Body of pancreas (tissue), 4 donors: ENCODE data around the gene DFFB. TPM values are rescaled to one million over a fixed set of nuclear protein-coding genes. Genes with fewer than 3 reads are reported as not detected.

Source experiments
- ATAC-seq: fragments of 150-250 bp; one replicate; pipeline ENCODE4 v1.9.1; 2016
- DNase-seq, 4 donors: peaks; one replicate each; pipeline ENCODE4 v3.0.0-alpha.2; 2019
- H3K27ac ChIP-seq, 4 donors: fragments of 200-600 bp; sonication (generic); 1 replicate in 3 of 4; 2 replicates in 1 of 4; pipeline versions ENCODE4 v1.5.1 to v1.6.1; 2016 to 2019; ENCODE audit warnings: mild to moderate bottlenecking in 1 of 4, mixed read lengths in 1 of 4, moderate library complexity in 1 of 4
- H3K27me3 ChIP-seq, 2 donors: fragments of 200-600 bp; sonication (generic); one replicate each; pipeline ENCODE4 v1.6.0; 2016; ENCODE audit warnings: mild to moderate bottlenecking in 1 of 2
- H3K36me3 ChIP-seq, 2 donors: fragments of 200-600 bp; sonication (generic); replicated peaks in 1 of 2; 2 replicates each; pipeline ENCODE4 v1.5.1; 2016; ENCODE audit warnings: low read depth in 2 of 2; ENCODE audit not compliant: insufficient read depth in 1 of 2
- H3K4me1 ChIP-seq: fragments of 200-600 bp; sonication (generic); one replicate; pipeline ENCODE4 v1.6.0; 2016
- H3K4me3 ChIP-seq, 2 donors: fragments of 200-600 bp; sonication (generic); 1 replicate in 1 of 2; 2 replicates in 1 of 2; pipeline ENCODE4 v1.5.1; 2016 to 2019
- H3K9me3 ChIP-seq, 3 donors: fragments of 200-600 bp; sonication (generic); 1 replicate in 2 of 3; 2 replicates in 1 of 3; pipeline ENCODE4 v1.5.1; 2016
- CTCF ChIP-seq, 7 experiments: fragments of 450-650 bp in 4 of 7; fragments of 200-600 bp in 3 of 7; sonication (generic) in 3 of 7; IDR thresholded peaks; one replicate each; pipeline ENCODE4 v1.5.1; 2016 to 2019; ENCODE audit warnings: antibody characterized with exemption in 7 of 7
- POLR2A ChIP-seq, 3 donors: fragments of 450-650 bp; IDR thresholded peaks; one replicate each; pipeline ENCODE4 v1.6.1; 2016; ENCODE audit warnings: antibody characterized with exemption in 3 of 3, mild to moderate bottlenecking in 2 of 3
- WGBS, 2 donors: methylation state at CpG; one replicate each; pipeline ENCODE4 v1.1.5; 2017; 5-methylcytosine and 5-hydroxymethylcytosine counted together
- intact Hi-C: fragments of 100-400 bp; cut with DNase I; formaldehyde crosslinking; loops from one replicate; pipeline ENCODE4 v1.15.1; 2023
- total RNA-seq, 2 donors: library from RNA; depleted of rRNA; stranded (reverse); fragments of >200 nt; gene quantifications; one replicate each; pipeline ENCODE4 v1.1.0, GENCODE V29; 2016

DFFB gene
- total RNA-seq, 2 donors from 2014 or later = 6.5 to 13.5 TPM

DNA sequence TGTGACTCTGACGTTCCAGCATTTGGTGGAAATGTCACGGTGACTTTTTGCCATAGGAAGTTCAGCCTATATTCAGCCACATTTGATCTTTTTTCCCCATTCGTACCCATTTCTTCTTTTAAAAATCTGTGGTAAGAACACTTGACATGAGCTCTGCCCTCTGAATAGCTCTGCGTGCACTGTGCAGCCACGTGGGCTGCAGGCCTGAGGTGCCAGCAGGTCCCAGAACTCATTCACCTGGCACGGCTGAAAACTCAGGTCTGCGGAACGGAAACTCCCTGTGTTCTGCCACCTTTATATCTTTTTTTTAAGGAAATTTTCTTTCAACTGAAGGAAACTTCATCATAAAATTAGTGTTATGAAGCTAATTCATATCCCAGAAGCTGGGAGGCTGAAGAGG, 28.9 kb upstream of the DFFB start:
- DNase-seq (no peak), ATAC-seq (no peak)
- TF ChIP-seq CTCF (IDR thresholded peaks at IDR 0.05) (no peak), POLR2A (IDR thresholded peaks at IDR 0.05) (no peak)
- intact Hi-C loops = no loop called here
- H3K4me3 ChIP-seq = no peak overlapping the region
- 93 to 95% methylated on average over 8 of the region's 8 CpGs for WGBS, 2 donors
- no peaks in the 10 kb centered on the region for H3K9me3 ChIP-seq
- H3K27me3 ChIP-seq = no peaks in the 10 kb centered on the region
- H3K4me1 ChIP-seq = no peaks in the 10 kb centered on the region
- H3K36me3 ChIP-seq = peaks cover 4 to 27% of the 10 kb centered on the region in 2 donors
- H3K27ac ChIP-seq = no peak overlapping the region

GRCh38 chr1:3831689-3832088, 25.6 kb upstream of the DFFB start:
- Histone ChIP-seq H3K27ac (no peak overlapping the region), H3K9me3 (no peaks in the 10 kb centered on the region), H3K4me3 (no peak overlapping the region), H3K36me3 (peaks cover 4 to 21% of the 10 kb centered on the region in 2 donors), H3K27me3 (no peaks in the 10 kb centered on the region), H3K4me1 (no peaks in the 10 kb centered on the region)
- TF ChIP-seq POLR2A (IDR thresholded peaks at IDR 0.05) (no peak), CTCF (IDR thresholded peaks at IDR 0.05) (no peak)
- ATAC-seq (no peak), DNase-seq (no peak)
- whole genome bisulfite sequencing, 2 donors = 65 to 68% methylated on average over 6 of the region's 6 CpGs
- intact Hi-C loops = no loop called here

- Histone ChIP-seq H3K27me3 (no peaks in the 10 kb centered on the region), H3K4me1 (no peaks in the 10 kb centered on the region), H3K36me3 (peaks cover 16 to 38% of the 10 kb centered on the region in 2 donors), H3K9me3 (peaks cover 0 to 11% (median 0%) of the 10 kb centered on the region in 3 donors), H3K4me3 (no peak overlapping the region), H3K27ac (no peak overlapping the region)
- 95 to 99% methylated on average over 10 of the region's 10 CpGs for WGBS, 2 donors
- TF ChIP-seq CTCF (IDR thresholded peaks at IDR 0.05) = no peak
- no peak for TF ChIP-seq POLR2A (IDR thresholded peaks at IDR 0.05)
- intact Hi-C loops = no loop called here
- no peak for ATAC-seq
- DNase-seq = no peak
Observed at GRCh38 chr1:3834701-3835100, 22.6 kb upstream of the DFFB start.

- DNase-seq (no peak), ATAC-seq (no peak)
- H3K27ac ChIP-seq = no peak overlapping the region
- H3K36me3 ChIP-seq = peaks cover 12 to 36% of the 10 kb centered on the region in 2 donors
- WGBS, 2 donors = 96 to 98% methylated on average over 11 of the region's 11 CpGs
- intact Hi-C loops = no loop called here
- no peaks in the 10 kb centered on the region for H3K27me3 ChIP-seq
- TF ChIP-seq POLR2A (IDR thresholded peaks at IDR 0.05) (no peak), CTCF (IDR thresholded peaks at IDR 0.05) (no peak)
- H3K9me3 ChIP-seq = peaks cover 0 to 11% (median 0%) of the 10 kb centered on the region in 3 donors
- H3K4me3 ChIP-seq = no peak overlapping the region
- H3K4me1 ChIP-seq = no peaks in the 10 kb centered on the region
Observed at GRCh38 chr1:3836421-3836820, 20.9 kb upstream of the DFFB start.

DNA sequence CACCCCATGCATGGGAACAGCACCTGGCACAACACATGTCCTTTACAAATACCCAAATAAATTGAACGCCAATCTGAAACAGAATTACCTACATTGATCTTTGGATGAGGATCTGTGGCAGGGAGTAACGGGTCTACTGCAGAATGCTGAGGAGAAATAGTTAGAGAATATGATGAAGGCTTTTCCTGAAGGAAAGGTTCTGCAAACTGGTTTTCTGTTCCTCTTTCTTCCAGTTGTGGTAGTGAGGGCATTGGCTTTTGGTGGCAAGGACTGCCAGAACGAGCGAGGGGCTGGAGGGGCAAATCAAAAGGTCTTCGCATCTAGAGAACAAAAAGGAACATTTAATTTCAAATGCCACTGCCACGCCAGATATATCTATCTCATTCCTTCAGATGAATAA, 20.1 kb upstream of the DFFB start:
- Histone ChIP-seq H3K36me3 (peaks cover 12 to 39% of the 10 kb centered on the region in 2 donors), H3K4me3 (no peak overlapping the region), H3K9me3 (peaks cover 0 to 11% (median 0%) of the 10 kb centered on the region in 3 donors), H3K4me1 (no peaks in the 10 kb centered on the region), H3K27ac (no peak overlapping the region), H3K27me3 (no peaks in the 10 kb centered on the region)
- TF ChIP-seq CTCF (IDR thresholded peaks at IDR 0.05) = no peak
- no peak for TF ChIP-seq POLR2A (IDR thresholded peaks at IDR 0.05)
- 96 to 98% methylated on average over 6 of the region's 6 CpGs for WGBS, 2 donors
- no peak for ATAC-seq
- intact Hi-C loops = no loop called here
- DNase-seq = no peak
